ENCODE data around the gene SLC38A10. TPM values are rescaled to one million over a fixed set of nuclear protein-coding genes. Genes with fewer than 3 reads are reported as not detected.

Gene SLC38A10
- total and polyA plus RNA-seq, 2 of the 4 experiments (the other 2 are of a cell fraction) = 12.7 to 46.7 TPM

DNA sequence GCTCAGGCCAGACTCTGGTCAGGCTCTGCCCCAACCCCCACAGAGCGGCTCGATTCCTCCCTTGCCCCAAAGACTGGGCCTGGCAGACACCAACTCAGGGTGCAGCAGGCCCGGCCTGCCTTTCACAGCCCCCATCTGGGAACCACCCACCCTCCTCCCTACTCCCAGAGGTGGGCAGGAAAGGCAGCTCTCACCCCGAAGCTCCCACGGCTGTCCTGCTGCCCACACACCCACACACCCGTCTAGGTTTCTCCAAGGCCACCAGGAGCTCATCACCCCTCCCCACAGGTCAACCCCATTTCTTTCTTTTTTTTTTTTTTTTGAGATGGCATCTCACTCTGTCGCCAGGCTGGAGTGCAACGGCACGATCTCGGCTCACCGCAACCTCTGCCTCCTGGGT, 76.1 kb downstream of the SLC38A10 start:
- in situ Hi-C loops (cut with MboI; ENCODE audit: low sequenced_read_pairs) = no loop called here
- no CpG with 5 or more reads among the region's 11 CpGs for WGBS, 2 experiments (ENCODE audit: extremely low coverage in 2 of 2, insufficient read length in 1 of 2)
- Histone ChIP-seq H3K36me3 (ENCODE audit: control insufficient read depth, insufficient read depth, low read length) (peaks cover 5% of the 10 kb centered on the region; the same call in 1 of the 2 replicates), H2BK5ac (ENCODE audit: low read depth, low read length, poor library complexity, severe bottlenecking) (no peak overlapping the region), H2AK9ac (replicated peaks; ENCODE audit: low read depth, low read length, poor library complexity) (no peak overlapping the region), H3K4ac (ENCODE audit: low read depth, low read length) (no peak overlapping the region), H3K9ac (ENCODE audit: low read depth, low read length) (no peak overlapping the region), H3K4me1 (ENCODE audit: control insufficient read depth, insufficient read depth, low read length) (peaks cover 8% of the 10 kb centered on the region; the same call in 1 of the 2 replicates), H3K9me3 (ENCODE audit: control insufficient read depth, insufficient read depth, low read length) (no peaks in the 10 kb centered on the region), H3K18ac (ENCODE audit: low read depth, low read length) (no peak overlapping the region), H4K20me1 (ENCODE audit: insufficient read depth, low read length) (no peaks in the 10 kb centered on the region), H2AFZ (replicated peaks; ENCODE audit: low read length, poor library complexity) (no peak overlapping the region), H2BK15ac (ENCODE audit: low read depth, low read length) (no peak overlapping the region), H2BK120ac (ENCODE audit: low read depth, low read length) (no peak overlapping the region), H3K4me2 (ENCODE audit: low read depth, low read length) (no peak overlapping the region), H2BK20ac (ENCODE audit: low read depth, low read length) (no peak overlapping the region), H4K5ac (ENCODE audit: low read depth, low read length) (no peak overlapping the region), H3K14ac (replicated peaks; ENCODE audit: low read depth, low read length) (no peak overlapping the region), H3K79me1 (ENCODE audit: low read depth in 1 of 2, low read length in 2 of 2) (peaks cover 11 to 23% of the 10 kb centered on the region in 2 experiments; a peak in 3 of 4 replicates), H3K23ac (ENCODE audit: low read depth, low read length) (no peak overlapping the region), H3K4me3 (ENCODE audit: insufficient read depth, low read depth, low read length) (no peak overlapping the region), H4K91ac (ENCODE audit: insufficient read depth, low read depth, low read length) (no peak overlapping the region), H2AK5ac (ENCODE audit: low read depth, low read length) (no peak overlapping the region), H3K9me1 (ENCODE audit: insufficient read depth, low read length) (no peaks in the 10 kb centered on the region; the same call in none of the 2 replicates), H3K27ac (ENCODE audit: insufficient read depth, low read length) (no peak overlapping the region), H4K8ac (ENCODE audit: low read depth in 2 of 2, low read length in 2 of 2) (no peak overlapping the region), H3K27me3 (ENCODE audit: control insufficient read depth, insufficient read depth, low read length) (no peaks in the 10 kb centered on the region), H3K56ac (ENCODE audit: extremely low read depth, insufficient read depth, low read length) (no peak overlapping the region)
- dilution Hi-C loops (cut with HindIII; ENCODE audit: low sequenced_read_pairs, unreplicated experiment) = no loop called here
- BruUV-seq (replicated peaks) = no TSS peak
- no peak for TF ChIP-seq MAFK (IDR thresholded peaks at IDR 0.05; ENCODE audit: low read depth, low read length)
- TF ChIP-seq SMC3 (IDR thresholded peaks at IDR 0.05; ENCODE audit: low read depth, low read length) = no peak
- TF ChIP-seq USF2 (IDR thresholded peaks at IDR 0.05; ENCODE audit: low read depth, low read length) = no peak
- no peak for TF ChIP-seq BHLHE40 (IDR thresholded peaks at IDR 0.05; ENCODE audit: low read depth, low read length)
- TF ChIP-seq RFX5 (IDR thresholded peaks at IDR 0.05; ENCODE audit: low read depth, low read length) = no peak
- no peak for TF ChIP-seq CHD1 (IDR thresholded peaks at IDR 0.05; ENCODE audit: low read depth, low read length)
- no peak for TF ChIP-seq RAD21 (IDR thresholded peaks at IDR 0.05; ENCODE audit: low read length)
- TF ChIP-seq CEBPB (IDR thresholded peaks at IDR 0.05; ENCODE audit: low read depth, low read length) = no peak
- TF ChIP-seq, protein P1, sequence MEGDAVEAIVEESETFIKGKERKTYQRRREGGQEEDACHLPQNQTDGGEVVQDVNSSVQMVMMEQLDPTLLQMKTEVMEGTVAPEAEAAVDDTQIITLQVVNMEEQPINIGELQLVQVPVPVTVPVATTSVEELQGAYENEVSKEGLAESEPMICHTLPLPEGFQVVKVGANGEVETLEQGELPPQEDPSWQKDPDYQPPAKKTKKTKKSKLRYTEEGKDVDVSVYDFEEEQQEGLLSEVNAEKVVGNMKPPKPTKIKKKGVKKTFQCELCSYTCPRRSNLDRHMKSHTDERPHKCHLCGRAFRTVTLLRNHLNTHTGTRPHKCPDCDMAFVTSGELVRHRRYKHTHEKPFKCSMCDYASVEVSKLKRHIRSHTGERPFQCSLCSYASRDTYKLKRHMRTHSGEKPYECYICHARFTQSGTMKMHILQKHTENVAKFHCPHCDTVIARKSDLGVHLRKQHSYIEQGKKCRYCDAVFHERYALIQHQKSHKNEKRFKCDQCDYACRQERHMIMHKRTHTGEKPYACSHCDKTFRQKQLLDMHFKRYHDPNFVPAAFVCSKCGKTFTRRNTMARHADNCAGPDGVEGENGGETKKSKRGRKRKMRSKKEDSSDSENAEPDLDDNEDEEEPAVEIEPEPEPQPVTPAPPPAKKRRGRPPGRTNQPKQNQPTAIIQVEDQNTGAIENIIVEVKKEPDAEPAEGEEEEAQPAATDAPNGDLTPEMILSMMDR (conservative IDR thresholded peaks at IDR 0.05; ENCODE audit: low read depth, low read length) = no peak
- TF ChIP-seq MXI1 (IDR thresholded peaks at IDR 0.05; ENCODE audit: borderline replicate concordance, low read depth, low read length) = no peak
- TF ChIP-seq FOS (IDR thresholded peaks at IDR 0.05; ENCODE audit: low read depth, low read length) = no peak
- no peak for TF ChIP-seq POLR2A (IDR thresholded peaks at IDR 0.05; ENCODE audit: low read depth, low read length)
- TF ChIP-seq, protein P2, sequence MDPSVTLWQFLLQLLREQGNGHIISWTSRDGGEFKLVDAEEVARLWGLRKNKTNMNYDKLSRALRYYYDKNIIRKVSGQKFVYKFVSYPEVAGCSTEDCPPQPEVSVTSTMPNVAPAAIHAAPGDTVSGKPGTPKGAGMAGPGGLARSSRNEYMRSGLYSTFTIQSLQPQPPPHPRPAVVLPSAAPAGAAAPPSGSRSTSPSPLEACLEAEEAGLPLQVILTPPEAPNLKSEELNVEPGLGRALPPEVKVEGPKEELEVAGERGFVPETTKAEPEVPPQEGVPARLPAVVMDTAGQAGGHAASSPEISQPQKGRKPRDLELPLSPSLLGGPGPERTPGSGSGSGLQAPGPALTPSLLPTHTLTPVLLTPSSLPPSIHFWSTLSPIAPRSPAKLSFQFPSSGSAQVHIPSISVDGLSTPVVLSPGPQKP (IDR thresholded peaks at IDR 0.05; ENCODE audit: borderline replicate concordance, low read depth, low read length) = no peak
- TF ChIP-seq NFE2L2 (IDR thresholded peaks at IDR 0.05; ENCODE audit: low read depth, low read length) = no peak
- no peak for TF ChIP-seq MAZ (IDR thresholded peaks at IDR 0.05; ENCODE audit: borderline replicate concordance, low read depth, low read length)
- ChIA-PET CTCF (no interaction called here), POLR2A (ENCODE audit: unreplicated experiment) (no interaction called here)
- DNase-seq = no peak
- intact Hi-C loops (cut with micrococcal nuclease) = no loop called here
- ATAC-seq (ENCODE audit: low read depth) = no peak

Measured in IMR-90 (cell line).